GM23338 (cell line): ENCODE data around the gene CCDC60. TPM values are rescaled to one million over a fixed set of nuclear protein-coding genes. Genes with fewer than 3 reads are reported as not detected.

ENCODE experiments used
- ATAC-seq: fragments of 200-7000 bp; cut with Tn5 transposase; 3 replicates; pipeline ENCODE4 v1.9.1; 2020
- DNase-seq: peaks from one replicate; pipeline ENCODE4 v3.0.0-alpha.2; 2015; ENCODE audit warnings: low spot score
- H2AFZ ChIP-seq: fragments of 200-600 bp; sonication (generic); 2 replicates; pipeline ENCODE4 v1.8.0; 2016; ENCODE audit warnings: antibody characterized with exemption, mild to moderate bottlenecking, moderate library complexity
- H3F3A ChIP-seq: fragments of 200-600 bp; sonication (generic); replicated peaks from 2 replicates; pipeline ENCODE4 v1.8.0; 2017; ENCODE audit warnings: antibody characterized with exemption, mixed run types, low read depth
- H3K27ac ChIP-seq: fragments of 200-600 bp; sonication (generic); 2 replicates; pipeline ENCODE4 v1.6.1; 2016; ENCODE audit warnings: low read depth
- H3K27me3 ChIP-seq: fragments of 200-600 bp; sonication (generic); 2 replicates; pipeline ENCODE4 v1.8.0; 2016; ENCODE audit warnings: mild to moderate bottlenecking, mixed run types, moderate library complexity; ENCODE audit not compliant: insufficient read depth
- H3K36me3 ChIP-seq: fragments of 200-600 bp; sonication (generic); 2 replicates; pipeline ENCODE4 v1.8.0; 2016; ENCODE audit warnings: mild to moderate bottlenecking; ENCODE audit not compliant: insufficient read depth
- H3K4me1 ChIP-seq: fragments of 200-600 bp; sonication (generic); 2 replicates; pipeline ENCODE4 v1.8.0; 2016; ENCODE audit warnings: mild to moderate bottlenecking, moderate library complexity; ENCODE audit not compliant: insufficient read depth
- H3K4me2 ChIP-seq: fragments of 200-600 bp; sonication (generic); 2 replicates; pipeline ENCODE4 v1.7.1; 2017; ENCODE audit warnings: mixed run types
- H3K4me3 ChIP-seq: fragments of 200-600 bp; sonication (generic); 2 replicates; pipeline ENCODE4 v1.6.1; 2016; ENCODE audit warnings: mixed run types
- H3K79me2 ChIP-seq: fragments of 200-600 bp; sonication (generic); replicated peaks from 2 replicates; pipeline ENCODE4 v1.8.0; 2017; ENCODE audit warnings: mild to moderate bottlenecking; ENCODE audit not compliant: insufficient read depth
- H3K9me2 ChIP-seq: fragments of 200-600 bp; sonication (generic); 2 replicates; pipeline ENCODE4 v1.8.0; 2017; ENCODE audit not compliant: insufficient read depth
- H4K20me1 ChIP-seq: fragments of 200-600 bp; sonication (generic); replicated peaks from 2 replicates; pipeline ENCODE4 v1.8.0; 2017; ENCODE audit warnings: mild to moderate bottlenecking; ENCODE audit not compliant: insufficient read depth
- H3K27ac Mint-ChIP-seq: 2 replicates; pipeline ENCODE4 v1.8.0; 2020; ENCODE audit warnings: inconsistent platforms, mild to moderate bottlenecking, moderate library complexity, mixed read lengths
- H3K27me3 Mint-ChIP-seq: 3 replicates; pipeline ENCODE4 v1.8.0; 2022; ENCODE audit warnings: low read depth, mild to moderate bottlenecking, moderate library complexity, mixed read lengths, inconsistent platforms; ENCODE audit not compliant: insufficient read depth, poor library complexity
- H3K36me3 Mint-ChIP-seq: 3 replicates; pipeline ENCODE4 v1.8.0; 2021; ENCODE audit warnings: low read depth, mild to moderate bottlenecking, inconsistent platforms, moderate library complexity, mixed read lengths
- H3K4me1 Mint-ChIP-seq: 3 replicates; pipeline ENCODE4 v1.8.0; 2020; ENCODE audit warnings: mild to moderate bottlenecking, inconsistent platforms, mixed read lengths
- H3K4me3 Mint-ChIP-seq: 3 replicates; pipeline ENCODE4 v1.8.0; 2021; ENCODE audit warnings: moderate library complexity, mild to moderate bottlenecking, inconsistent platforms, mixed read lengths
- H3K9me3 Mint-ChIP-seq: 3 replicates; pipeline ENCODE4 v1.8.0; 2020; ENCODE audit warnings: moderate library complexity, mild to moderate bottlenecking, inconsistent platforms, mixed read lengths
- CREB1 ChIP-seq: fragments of 250-450 bp; sonication (Bioruptor Pico); IDR thresholded peaks from 2 replicates; pipeline ENCODE4 v1.5.0; 2020; ENCODE audit warnings: low read depth, mild to moderate bottlenecking, moderate library complexity
- CTCF ChIP-seq, 2 experiments: fragments of 200-600 bp in 1 of 2; sonication (generic) in 1 of 2; conservative IDR thresholded peaks; 2 replicates each; pipeline versions ENCODE4 v1.5.1 to v1.6.1; 2016 to 2017; ENCODE audit warnings: antibody characterized with exemption in 2 of 2, low read depth in 2 of 2, mild to moderate bottlenecking in 2 of 2, moderate library complexity in 1 of 2
- ETS1 ChIP-seq: IDR thresholded peaks from 2 replicates; pipeline ENCODE4 v1.6.1; 2016; ENCODE audit warnings: antibody characterized with exemption
- EZH2 ChIP-seq: fragments of 200-600 bp; sonication (generic); IDR thresholded peaks from one replicate; pipeline ENCODE4 v1.8.0; 2017; ENCODE audit warnings: antibody characterized with exemption, mild to moderate bottlenecking, low read depth; ENCODE audit not compliant: unreplicated experiment
- JUNB ChIP-seq: IDR thresholded peaks from one replicate; pipeline ENCODE4 v1.6.1; 2016; ENCODE audit warnings: antibody characterized with exemption; ENCODE audit not compliant: unreplicated experiment
- REST ChIP-seq: IDR thresholded peaks from one replicate; pipeline ENCODE4 v1.6.1; 2018; ENCODE audit warnings: antibody characterized with exemption; ENCODE audit not compliant: unreplicated experiment
- STAT1 ChIP-seq: IDR thresholded peaks from one replicate; pipeline ENCODE4 v1.6.1; 2016; ENCODE audit warnings: antibody characterized with exemption; ENCODE audit not compliant: unreplicated experiment
- ZNF114 ChIP-seq: fragments of 250-450 bp; sonication (Bioruptor Pico); IDR thresholded peaks from 2 replicates; pipeline ENCODE4 v1.5.0; 2020; ENCODE audit warnings: mild to moderate bottlenecking, moderate library complexity
- ZNF331 ChIP-seq: fragments of 250-450 bp; sonication (Bioruptor Pico); IDR thresholded peaks from 2 replicates; pipeline ENCODE4 v1.5.0; 2020; ENCODE audit warnings: low read depth, mild to moderate bottlenecking, moderate library complexity
- polyA plus RNA-seq: library from polyadenylated mRNA; unstranded; fragments of >200 nt; fragmentation: Nextera tagmentation; extraction: Ambion mirVana; gene quantifications from 2 replicates; pipeline ENCODE4 v1.2.1, GENCODE V29; 2016
- total RNA-seq: library from RNA; depleted of rRNA; stranded (reverse); fragments of >200 nt; shearing (Covaris generic); gene quantifications from 2 replicates; pipeline ENCODE4 v1.2.3, GENCODE V29; 2014

CCDC60 gene
- total and polyA plus RNA-seq, 2 experiments from 2014 or later, result 0.53 TPM; not detected in 1

GRCh38 chr12:119341020-119341419 lies 6.5 kb downstream of the CCDC60 start:
- DNase-seq (no peak), ATAC-seq (no peak)
- peaks cover 2% of the 10 kb centered on the region; the same call in 1 of the 2 replicates for H4K20me1 ChIP-seq
- TF ChIP-seq EZH2 (no peak), JUNB (no peak), ZNF331 (CRISPR knock-in tag) (no peak), ETS1 (no peak), STAT1 (no peak), CTCF (conservative IDR thresholded peaks at IDR 0.05; ENCODE audit: low read depth in 2 of 2) (no peak), CREB1 (no peak), REST (no peak), ZNF114 (CRISPR knock-in tag) (no peak)
- no peaks in the 10 kb centered on the region; the same call in 1 of the 2 replicates for H3K9me2 ChIP-seq
- no peaks in the 10 kb centered on the region for H3K36me3 ChIP-seq
- peaks cover 50% of the 10 kb centered on the region for H3K27me3 ChIP-seq
- no peak overlapping the region for H3K27ac ChIP-seq
- no peaks in the 10 kb centered on the region for H3F3A ChIP-seq
- Mint-ChIP-seq H3K27ac (no peak overlapping the region), H3K9me3 (no peaks in the 10 kb centered on the region; the same call in 1 of the 3 replicates), H3K4me1 (peaks cover 19% of the 10 kb centered on the region), H3K4me3 (no peak overlapping the region), H3K27me3 (peaks cover 54% of the 10 kb centered on the region), H3K36me3 (no peaks in the 10 kb centered on the region)
- H3K4me3 ChIP-seq, result no peak overlapping the region
- H3K4me2 ChIP-seq, result no peak overlapping the region
- H2AFZ ChIP-seq, result no peak overlapping the region
- H3K79me2 ChIP-seq, result no peaks in the 10 kb centered on the region
- H3K4me1 ChIP-seq, result 0 out of 2 replicates have a peak, but pooled peaks cover 5% of the 10 kb centered on the region

- Histone ChIP-seq H4K20me1 (0 out of 2 replicates have a peak, but pooled peaks cover 2% of the 10 kb centered on the region), H3K4me3 (no peak overlapping the region), H3K4me1 (0 out of 2 replicates have a peak, but pooled peaks cover 5% of the 10 kb centered on the region), H3K9me2 (no peaks in the 10 kb centered on the region; the same call in 1 of the 2 replicates), H3F3A (no peaks in the 10 kb centered on the region), H3K79me2 (no peaks in the 10 kb centered on the region), H3K27ac (no peak overlapping the region), H2AFZ (no peak overlapping the region), H3K4me2 (no peak overlapping the region), H3K36me3 (no peaks in the 10 kb centered on the region), H3K27me3 (peaks cover 41% of the 10 kb centered on the region)
- Mint-ChIP-seq H3K36me3 (no peaks in the 10 kb centered on the region), H3K9me3 (no peaks in the 10 kb centered on the region; the same call in 1 of the 3 replicates), H3K4me1 (peaks cover 19% of the 10 kb centered on the region), H3K27ac (no peak overlapping the region), H3K4me3 (no peak overlapping the region), H3K27me3 (peaks cover 44% of the 10 kb centered on the region)
- no peak for ATAC-seq
- TF ChIP-seq JUNB, result no peak
- no peak for DNase-seq
These were observed 7.5 kb downstream of the CCDC60 start for GRCh38 chr12:119341988-119342387.
